WTC11 (cell line): ENCODE data around the gene TDRD6.

Experiments used
- ATF1 ChIP-seq: sonication (generic); formaldehyde crosslinking; IDR thresholded peaks from 2 replicates; pipeline ENCODE4 v1.8.1; 2023; ENCODE audit warnings: mild to moderate bottlenecking, moderate library complexity, missing genetic modification reagents
- CTCF ChIP-seq: fragments of 200-600 bp; IDR thresholded peaks from 2 replicates; pipeline ENCODE4 v1.8.0; 2022; ENCODE audit warnings: antibody characterized with exemption
- MXD4 ChIP-seq: fragments of 250-450 bp; sonication (Bioruptor Pico); IDR thresholded peaks from 2 replicates; pipeline ENCODE4 v1.8.0; 2021; ENCODE audit warnings: mild to moderate bottlenecking, moderate library complexity, borderline replicate concordance
- SMAD4 ChIP-seq: sonication (generic); formaldehyde crosslinking; IDR thresholded peaks from 2 replicates; pipeline ENCODE4 v1.8.0; 2022; ENCODE audit warnings: mild to moderate bottlenecking, missing genetic modification reagents
- USF2 ChIP-seq: sonication (generic); formaldehyde crosslinking; IDR thresholded peaks from 2 replicates; pipeline ENCODE4 v1.8.1; 2023; ENCODE audit warnings: mild to moderate bottlenecking, missing genetic modification reagents, moderate library complexity

GRCh38 chr6:46706464-46706863, 18.8 kb downstream of the TDRD6 start:
- TF ChIP-seq ATF1 (CRISPR knock-in tag): no peak
- TF ChIP-seq CTCF: no peak
- TF ChIP-seq SMAD4 (CRISPR knock-in tag): no peak
- TF ChIP-seq MXD4: no peak
- no peak for TF ChIP-seq USF2 (CRISPR knock-in tag)
